Stimulated activated CD8-positive, alpha-beta memory T cell treated with anti-CD3 and anti-CD28 coated beads, Interleukin-12 subunit alpha, Interleukin-12 subunit beta, amount 100 ng/mL, for 24 hours (primary cell): Measurements from ENCODE around the gene TBC1D10B.

Experiments used
- DNase-seq: peaks from one replicate; pipeline ENCODE4 v3.0.0-alpha.2; 2020; ENCODE audit errors: extremely low read depth

The TBC1D10B gene

DNA sequence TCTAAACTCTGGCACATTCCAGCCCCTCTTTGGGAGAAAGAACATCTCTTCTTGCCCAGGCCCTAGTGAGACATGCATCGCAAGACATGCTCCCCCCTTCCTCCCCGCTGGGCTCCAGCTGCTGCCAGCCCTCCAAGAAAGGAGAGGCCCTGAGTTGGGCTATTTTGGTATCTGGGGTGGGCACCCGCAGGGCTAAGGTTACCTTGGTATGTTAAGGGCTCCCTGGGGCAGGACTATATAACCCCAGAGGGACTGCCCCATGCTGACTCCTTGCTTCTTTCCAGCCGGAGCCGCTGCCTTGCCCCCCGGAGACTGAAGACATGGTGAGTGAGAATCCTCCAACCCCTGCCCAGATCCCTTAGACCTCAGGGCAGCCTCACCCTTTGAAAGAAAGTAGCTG is 4.2 kb upstream of the TBC1D10B start, which contains the start of gene MYL11:
TSS of gene MYL11 (plus strand) at position 265 of the 400 bp plus-strand sequence. CDS start at position 321, 56 bp downstream.
- no peak for DNase-seq

DNA sequence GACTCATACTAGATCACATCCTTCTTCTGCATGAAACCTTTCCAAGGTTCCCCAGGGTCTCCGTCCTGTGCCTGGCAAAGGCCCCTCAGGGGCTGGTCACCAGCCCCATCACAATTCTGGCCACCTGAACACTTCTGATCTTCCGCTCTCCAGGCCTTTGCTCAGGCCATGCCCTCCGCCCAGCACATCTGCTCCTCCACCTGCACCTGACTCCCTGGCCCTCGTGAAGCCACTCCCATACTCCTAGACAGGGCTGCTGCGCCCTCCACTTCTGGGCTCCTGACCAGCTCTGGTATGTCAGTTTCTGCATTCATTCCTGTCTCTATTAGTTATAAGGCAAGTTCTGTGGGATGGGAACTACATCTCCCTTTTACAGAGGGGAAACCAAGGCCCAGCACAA is 2.4 kb upstream of the TBC1D10B start:
- DNase-seq = no peak

DNA sequence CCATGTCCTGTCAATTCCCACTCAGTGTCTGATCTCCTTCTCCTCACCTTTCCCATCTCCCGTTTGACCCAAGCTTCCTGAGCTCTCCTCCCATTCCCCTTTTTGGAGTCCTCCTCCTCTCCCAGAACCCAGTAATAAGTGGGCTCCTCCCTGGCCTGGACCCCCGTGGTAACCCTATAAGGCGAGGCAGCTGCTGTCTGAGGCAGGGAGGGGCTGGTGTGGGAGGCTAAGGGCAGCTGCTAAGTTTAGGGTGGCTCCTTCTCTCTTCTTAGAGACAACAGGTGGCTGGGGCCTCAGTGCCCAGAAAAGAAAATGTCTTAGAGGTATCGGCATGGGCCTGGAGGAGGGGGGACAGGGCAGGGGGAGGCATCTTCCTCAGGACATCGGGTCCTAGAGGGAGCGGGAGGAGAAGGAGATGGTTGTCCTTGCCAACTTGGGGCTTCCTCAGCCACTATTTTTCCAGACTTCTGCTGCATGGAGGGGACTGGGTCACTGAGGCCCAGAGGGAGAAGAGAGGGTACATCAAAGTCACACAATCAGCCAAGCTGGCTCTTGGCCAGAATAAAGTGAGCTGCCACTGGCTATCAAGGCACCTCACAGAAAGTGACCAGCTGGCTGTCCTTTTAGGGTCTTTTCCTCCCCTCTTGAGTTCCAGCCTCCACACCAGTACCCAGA is 1.9 kb upstream of the TBC1D10B start:
- DNase-seq = no peak

DNA sequence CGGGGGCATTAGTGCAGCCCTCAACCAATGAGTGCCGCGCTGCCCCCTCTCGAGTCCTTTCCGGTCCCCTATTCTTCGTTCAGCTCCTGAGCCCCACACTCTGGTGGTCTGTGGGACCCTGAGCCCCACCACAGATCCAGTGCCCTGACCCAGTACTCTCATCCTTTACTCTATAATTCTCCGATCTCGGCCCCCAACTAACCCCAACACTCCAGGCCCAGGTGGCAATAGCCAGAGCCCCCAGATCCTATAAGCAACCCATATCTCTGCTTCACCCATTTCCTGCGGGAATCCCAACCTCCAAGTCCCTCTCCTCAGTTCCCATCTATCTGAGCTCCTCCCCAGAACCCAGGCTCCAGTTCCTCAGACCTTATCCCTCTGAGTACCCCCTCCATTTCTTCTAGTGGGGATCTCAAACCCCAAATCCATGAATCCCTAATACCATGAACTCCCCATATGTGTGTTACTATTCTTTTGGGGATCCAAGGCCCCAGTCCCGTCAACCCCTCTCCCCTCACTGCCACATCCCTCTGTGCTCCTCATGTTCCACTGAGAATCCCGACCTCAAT is 1.0 kb upstream of the TBC1D10B start:
- DNase-seq = no peak

DNA sequence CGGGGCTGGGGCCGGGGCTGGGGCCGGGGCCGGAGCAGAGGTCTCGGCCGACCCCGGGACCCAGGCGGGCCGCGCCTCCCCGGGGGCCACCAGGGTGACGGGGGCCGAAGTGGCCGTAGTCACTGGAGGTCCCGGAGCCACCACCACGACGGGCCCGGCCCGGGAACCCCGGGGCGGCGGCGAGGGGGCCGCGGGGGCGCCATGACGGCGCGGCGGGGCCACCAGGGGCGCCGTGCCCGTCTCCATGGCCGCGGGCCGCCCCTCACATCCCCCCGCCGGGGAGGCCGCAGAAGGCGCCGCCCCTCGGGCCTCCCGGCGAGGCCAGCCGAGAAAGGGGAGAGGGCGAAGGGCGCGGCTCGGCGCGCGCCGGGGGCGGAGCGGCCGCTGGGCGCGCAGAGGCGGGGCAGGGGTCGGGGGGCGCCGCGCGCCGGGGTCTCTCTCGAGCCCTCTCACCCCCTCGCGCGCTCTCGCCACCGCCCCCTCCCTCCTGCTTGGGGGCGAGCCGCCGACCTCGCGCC is 297 bp downstream of the TBC1D10B start:
- no peak for DNase-seq

DNA sequence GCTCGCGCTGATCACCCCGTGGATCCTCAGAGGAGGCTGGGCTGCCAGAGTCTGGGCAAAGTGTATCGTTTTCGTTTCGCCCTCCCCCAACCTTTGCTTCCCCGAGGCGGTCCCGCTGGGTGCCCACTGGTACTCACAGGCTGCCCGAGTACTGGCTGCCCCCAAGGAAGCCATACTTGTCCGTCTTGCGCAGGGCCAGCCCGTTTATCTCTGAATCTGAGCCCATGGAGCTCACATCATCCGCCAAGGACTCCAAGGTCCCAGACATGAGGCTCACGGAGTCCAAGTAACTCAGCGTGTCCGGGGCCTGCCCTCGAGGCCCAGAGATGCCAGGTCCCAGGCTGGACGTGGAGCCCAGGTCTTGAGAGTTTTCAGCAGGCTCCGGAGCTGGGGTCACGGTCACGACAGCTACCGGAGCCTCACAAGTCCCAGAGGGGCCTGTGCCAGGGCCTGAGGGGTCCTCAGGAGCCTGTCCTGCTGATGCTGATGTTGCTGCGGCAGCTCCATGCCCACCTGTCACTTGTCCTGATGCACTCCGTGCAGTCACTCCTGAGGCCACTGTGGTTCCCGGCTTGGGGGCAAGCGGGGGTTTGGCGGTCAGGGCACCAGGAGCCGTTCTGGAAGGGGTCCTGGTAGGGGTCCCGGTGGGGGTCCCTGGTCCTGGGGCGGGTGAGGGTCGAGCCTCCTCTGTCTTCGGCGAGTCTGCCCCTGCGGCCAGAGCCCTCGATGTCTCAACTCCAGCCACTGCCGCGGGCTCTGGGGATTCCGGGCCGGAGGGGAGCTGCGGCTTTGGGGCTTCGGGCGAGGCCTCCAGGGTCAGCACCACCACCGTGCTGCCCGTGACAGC is 980 bp downstream of the TBC1D10B start:
- no peak for DNase-seq

DNA sequence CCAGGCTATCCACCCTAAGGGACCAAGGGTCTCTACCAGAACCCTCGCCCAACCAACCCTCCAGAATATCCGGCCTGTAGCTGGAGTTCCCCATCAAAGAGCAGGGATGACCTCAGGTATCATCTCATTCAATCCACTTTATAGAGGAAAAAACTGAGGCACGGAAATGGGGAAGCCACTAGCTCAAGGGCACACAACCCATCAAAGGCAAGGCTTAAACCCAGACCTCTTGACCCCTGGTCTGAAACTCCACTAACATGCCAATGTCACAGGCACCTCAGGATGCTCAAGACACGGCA is 1.6 kb downstream of the TBC1D10B start:
- no peak for DNase-seq

DNA sequence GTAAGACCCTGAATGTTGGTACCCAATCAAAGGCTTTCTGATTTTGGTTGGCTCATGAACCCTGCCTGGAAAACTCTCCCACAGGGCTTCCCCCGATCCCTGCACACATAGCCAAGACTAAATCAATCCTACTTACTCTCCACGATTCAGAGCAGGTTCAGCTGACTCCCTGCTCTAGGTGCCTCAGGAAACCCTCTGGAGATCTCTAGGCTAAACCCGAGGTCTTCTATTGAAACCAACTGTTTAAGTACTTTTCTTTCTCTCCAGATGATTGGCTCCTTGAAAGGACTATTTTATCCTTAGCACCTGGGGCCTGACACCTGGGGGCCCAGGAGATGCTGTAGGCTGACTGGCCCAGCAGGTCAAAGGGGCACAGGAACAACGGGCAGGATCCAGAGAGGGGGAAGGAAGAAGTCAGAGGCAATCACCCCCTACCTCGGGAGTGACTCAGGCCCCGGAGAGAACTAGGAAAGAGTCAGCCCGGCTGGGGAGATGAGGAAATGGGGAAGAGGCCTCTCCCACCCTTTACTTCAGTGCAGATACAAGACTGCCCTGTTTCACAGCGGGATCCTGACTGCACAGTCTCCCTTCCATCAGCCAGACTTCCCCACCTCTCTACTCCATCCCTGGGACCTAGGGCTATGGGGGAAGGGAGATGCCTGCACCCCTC is 2.0 kb downstream of the TBC1D10B start:
- DNase-seq = no peak

DNA sequence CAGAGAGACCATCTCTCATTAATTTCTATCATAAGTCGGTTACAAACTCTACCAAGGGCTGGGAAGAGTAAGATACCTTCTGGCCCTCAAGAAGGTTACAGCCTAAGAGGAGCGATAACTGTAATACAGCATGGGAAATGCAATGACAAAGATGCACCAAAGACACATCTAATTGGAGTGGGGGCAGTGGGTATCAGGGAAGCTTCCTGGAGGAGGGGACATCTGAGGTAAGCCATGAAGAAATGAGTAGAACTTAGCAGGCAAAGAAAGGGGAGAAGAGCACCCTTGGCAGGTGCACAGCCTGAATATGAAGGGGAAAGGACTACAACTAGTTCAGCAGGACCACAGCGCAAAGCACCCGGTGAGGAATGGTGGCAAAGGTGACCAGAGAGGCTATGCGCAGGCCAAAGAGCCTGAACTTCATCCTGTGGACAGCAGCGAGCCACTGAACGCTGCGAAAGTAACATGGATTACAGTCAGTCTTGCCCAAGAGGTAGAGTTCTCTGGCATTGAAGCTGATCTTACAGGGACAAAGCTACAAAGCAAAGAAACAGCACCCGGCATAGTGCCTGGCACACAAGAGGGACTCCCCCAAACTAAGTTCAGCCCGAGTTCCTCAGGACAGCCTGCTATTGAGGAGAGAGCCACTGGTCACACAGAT is 2.8 kb downstream of the TBC1D10B start:
- no peak for DNase-seq

DNA sequence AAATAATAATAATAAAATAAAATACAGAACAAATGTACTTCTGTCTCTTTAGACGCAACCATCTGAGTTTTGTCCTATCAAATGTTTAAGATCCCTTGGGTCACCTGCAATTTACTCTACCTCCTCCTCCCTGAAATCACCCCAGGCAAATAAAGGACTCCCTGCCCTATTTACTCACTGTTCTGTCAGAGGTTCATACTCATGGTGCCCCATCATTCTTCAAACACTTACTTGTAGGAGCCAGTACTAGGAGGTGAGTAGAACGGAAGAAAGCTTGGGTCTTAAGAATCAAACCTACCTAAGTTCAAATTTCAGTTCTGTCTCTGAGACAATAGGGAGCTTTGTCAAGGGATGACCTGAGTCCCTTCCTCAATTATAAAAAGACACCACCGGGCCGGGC is 3.8 kb downstream of the TBC1D10B start:
- DNase-seq = no peak

DNA sequence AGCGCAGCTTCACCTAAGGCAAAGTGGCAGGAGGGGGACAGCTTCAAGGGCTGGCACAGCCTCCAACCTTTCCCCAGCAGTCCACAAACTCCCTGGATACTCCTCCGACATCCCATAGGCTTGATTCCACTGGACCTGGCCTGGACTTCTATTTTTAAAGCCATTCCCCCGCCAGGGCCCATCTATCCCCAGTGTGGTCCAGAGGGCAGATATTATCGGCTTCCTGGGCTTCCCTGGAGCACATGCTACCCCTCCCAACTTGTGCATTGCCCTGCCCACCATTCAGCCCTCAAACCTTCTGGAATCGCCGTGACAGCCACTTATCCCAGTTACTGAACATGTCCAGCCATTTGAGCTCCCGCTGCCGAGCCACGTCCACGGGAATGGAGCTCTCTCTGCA is 5.1 kb downstream of the TBC1D10B start:
- no peak for DNase-seq

DNA sequence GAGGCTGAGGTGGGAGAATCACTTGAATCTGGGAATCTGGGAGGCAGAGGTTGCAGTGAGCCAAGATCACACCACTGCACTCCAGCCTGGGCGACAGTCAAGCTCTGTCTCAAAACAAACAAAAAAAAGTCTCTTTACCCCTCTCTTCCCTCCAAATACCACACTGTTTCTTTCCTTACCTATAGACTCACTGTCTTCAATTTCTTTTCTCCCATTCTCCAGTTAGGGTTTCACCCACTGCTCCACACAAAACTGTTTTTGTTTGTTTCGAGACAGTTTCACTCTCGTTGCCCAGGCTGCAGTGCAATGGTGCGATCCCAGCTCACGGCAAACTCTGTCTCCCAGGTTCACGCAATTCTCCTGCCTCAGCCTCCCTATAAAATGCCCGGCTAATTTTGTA is 9.1 kb downstream of the TBC1D10B start:
- DNase-seq = no peak

DNA sequence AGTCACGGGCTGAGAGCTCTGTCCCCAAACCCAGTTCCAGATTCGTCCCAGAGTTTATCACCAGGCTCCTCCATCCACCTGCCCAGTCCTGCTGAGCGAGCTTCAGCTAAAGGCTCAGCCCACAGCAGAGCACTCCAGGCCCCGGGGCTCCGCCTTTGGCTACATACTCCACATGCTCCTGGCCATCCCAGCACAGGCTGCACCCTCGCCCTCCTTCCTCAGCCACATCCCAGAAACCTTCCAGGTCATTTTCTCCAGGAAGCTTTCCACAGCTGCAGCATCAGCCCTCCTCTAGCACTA is 10.5 kb downstream of the TBC1D10B start:
- no peak for DNase-seq

DNA sequence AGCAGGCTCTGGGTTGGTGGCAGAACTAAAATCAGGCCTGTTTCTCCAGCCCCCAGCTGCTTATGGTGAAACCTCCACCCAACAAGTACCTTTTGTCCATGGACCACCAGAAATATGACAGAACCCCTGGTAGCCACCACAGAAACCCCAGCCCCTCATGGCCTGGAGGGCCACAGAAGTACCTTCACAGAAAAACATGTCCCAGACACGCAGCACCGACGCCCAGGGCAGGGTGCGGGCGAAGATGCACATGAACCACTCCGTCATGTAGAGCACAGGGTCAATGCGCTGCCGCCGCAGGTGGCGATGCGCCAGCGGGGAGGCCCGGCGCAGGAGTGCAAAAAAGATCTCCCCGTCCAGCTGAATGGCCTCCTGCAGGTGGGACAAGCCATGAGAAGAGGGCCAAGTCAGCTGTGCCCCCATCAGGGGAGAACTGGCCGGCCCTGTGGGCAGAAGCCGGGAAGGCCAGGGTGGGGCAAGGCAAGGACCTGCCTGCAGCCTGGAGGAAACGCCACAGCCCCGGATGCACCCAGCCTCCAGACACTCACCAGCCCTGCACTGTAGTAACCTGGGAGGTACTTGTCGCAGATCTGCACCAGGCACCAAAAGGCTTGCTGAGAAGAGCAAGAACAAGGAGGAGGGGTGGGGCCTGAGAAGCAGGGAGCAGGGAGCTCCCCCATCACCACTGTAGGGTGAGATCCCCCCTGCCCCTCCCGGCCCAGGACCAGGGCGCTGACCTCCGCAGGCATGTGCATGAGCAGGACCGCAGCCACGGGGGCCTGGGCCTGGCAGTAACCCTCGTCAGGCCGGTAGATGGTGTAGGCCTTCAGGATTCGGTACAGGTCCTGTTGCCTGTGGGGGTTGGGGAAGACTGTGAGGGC is 11.1 kb downstream of the TBC1D10B start:
- DNase-seq = no peak

DNA sequence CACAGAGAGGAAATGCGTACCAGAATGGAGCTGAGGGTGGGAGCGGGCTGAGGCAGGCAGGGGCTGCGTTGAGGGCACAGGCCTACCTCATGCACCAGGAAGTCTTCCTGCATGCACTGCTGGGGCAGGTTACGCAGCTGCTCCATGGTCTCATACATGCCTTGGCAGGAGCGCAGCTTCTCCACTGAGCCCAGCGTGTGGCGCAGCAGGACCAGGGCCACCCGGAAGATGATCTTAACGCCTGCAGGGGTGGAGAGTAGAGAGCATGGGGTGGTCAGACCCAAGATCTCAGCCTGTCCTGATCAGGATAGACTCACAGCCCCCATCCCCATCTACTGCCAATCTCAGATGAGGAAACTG is 11.7 kb downstream of the TBC1D10B start:
- no peak for DNase-seq

DNA sequence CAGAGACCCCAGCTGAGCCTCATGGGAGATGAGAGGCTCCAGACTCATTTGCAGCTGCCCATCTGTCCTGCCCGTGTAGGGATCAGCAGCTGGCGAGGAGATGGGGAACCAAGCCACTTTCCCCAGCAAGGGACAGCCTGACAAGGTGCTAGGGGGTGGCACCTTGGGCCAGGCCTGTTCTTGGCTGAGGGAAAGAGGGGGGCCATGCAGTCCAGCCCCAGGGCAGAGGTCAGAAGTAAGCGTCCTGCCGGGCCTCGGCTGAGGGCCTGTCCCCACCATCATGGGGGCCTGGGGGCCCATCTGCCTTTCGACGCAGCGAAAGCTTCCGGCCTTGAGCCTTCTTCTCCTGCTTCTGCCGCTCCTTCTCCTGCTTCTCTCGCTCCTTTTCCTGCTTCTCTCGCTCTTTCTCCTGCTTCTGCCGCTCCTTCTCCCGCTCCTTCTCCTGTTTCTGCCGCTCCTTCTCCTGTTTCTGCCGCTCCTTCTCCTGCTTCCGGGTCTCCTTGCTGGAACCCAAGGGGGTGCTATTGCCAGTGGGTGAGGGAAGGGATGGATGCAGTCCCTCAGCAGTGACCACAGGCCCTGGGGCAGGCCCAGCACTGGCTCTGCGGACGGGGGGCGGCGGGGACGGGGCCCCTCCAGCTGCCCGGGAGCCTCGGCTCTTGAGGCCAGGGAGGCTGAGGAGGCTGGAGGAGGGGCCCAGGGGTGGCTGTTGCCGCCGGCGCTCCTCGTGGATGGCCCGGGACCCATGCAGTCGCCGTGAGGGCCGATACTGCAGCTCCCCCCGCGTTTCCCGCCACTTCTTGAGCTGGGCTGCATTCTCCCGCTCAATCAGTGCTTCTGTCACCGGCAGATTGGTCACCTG is 12.3 kb downstream of the TBC1D10B start:
- no peak for DNase-seq

DNA sequence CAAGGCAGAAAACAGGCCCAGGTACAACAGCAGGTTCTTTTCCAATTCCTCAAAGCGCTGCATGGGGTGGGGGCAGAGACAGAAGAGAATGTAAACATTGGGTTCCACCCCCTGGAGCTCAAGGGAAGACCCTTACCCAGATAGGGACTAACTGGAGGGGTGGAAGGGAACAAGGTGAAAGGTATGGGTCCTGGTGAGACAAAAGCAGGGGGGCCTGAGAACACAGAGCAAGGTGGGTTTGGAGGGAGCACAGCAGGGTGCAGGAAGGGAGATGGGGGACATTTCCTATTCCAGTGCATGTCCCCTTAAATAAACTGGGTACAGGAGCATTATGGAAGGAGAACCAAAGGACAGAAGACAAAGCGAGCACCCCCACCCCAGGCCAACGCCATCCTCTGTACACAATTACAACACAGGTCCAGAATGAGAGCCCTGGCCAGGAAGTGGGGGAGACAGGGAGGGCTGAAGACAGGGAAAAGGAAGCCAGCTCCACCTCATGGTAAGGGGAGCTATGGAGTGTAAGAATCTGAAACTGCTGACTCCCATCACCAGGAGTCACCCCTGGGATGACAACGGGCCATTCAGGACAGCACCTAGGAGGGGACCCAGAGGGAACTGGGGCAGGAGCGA is 13.1 kb downstream of the TBC1D10B start:
- no peak for DNase-seq

DNA sequence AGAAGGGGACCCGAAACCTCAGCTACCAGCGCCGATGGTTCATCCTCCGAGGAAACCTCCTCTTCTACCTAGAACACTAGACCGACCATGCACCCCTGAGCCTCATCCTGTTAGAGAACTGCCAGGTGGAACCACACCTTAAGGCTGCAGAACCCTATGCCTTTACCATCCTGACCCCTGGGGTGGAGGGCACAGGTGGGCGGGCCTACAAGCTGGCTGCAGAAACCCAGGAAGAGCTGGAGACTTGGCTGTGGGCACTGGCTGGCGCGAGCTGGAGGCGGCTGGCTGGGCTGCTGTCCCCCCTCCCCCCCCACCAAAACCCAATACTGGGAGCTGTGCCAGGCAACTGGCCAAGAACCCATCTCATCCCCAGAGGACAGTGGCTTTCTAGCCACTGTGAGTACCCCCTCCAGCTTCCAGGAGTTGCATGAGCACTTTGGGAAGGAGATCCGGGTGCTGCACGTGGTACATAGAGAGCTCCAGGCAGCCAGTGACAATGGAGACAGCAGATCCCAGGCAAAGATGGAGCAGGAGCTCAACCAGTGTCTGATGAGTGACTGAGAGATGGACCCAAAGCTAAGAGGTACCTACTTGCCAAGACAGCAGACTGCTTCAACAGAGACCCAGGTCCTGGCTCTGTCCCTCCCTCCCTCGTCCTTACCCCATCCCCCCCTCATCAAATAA is 13.8 kb downstream of the TBC1D10B start:
- DNase-seq = no peak

DNA sequence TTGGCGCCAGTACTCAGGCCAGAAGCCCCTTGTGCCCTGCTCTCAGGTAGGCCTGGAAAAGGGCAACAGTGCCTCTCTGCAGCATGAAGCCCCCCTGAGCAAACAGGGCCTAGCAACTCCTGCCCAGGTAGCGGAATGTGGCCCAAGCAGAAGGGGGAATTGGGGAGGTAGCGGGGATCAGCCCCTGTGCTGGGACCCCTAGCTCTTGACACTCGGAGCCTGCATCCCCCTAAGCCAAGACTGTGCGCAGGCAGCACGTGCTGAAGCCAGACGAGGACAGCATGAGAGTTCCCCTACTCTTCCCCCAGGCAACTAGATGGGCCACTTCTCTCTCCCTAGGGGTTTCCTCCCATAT is 14.4 kb downstream of the TBC1D10B start:
- no peak for DNase-seq
